Right atrium auricular region (tissue), 2 donors: ENCODE data around the gene CREB3L4. TPM values are rescaled to one million over a fixed set of nuclear protein-coding genes. Genes with fewer than 3 reads are reported as not detected.

Source experiments
- DNase-seq: peaks from one replicate; pipeline ENCODE4 v3.0.0-alpha.2; 2019; ENCODE audit warnings: low spot score
- H3K27ac ChIP-seq, 2 donors: fragments of 200-600 bp; sonication (generic); 1 replicate in 1 of 2; 2 replicates in 1 of 2; pipeline ENCODE4 v1.5.1; 2016 to 2019
- H3K27me3 ChIP-seq, 2 donors: fragments of 200-600 bp; sonication (generic); one replicate each; pipeline versions ENCODE4 v1.5.1 to v1.6.0; 2017 to 2019
- H3K36me3 ChIP-seq: fragments of 200-600 bp; sonication (generic); one replicate; pipeline ENCODE4 v1.5.1; 2016
- H3K4me1 ChIP-seq, 2 donors: fragments of 200-600 bp; sonication (generic); one replicate each; pipeline versions ENCODE4 v1.5.1 to v1.6.0; 2017 to 2019
- H3K4me3 ChIP-seq, 2 donors: fragments of 200-600 bp; sonication (generic); 1 replicate in 1 of 2; 2 replicates in 1 of 2; pipeline ENCODE4 v1.5.1; 2017 to 2019; ENCODE audit warnings: mild to moderate bottlenecking in 1 of 2, moderate library complexity in 1 of 2
- H3K9me3 ChIP-seq, 2 donors: fragments of 200-600 bp; sonication (generic); one replicate each; pipeline ENCODE4 v1.5.1; 2019
- CTCF ChIP-seq, 2 donors: fragments of 200-600 bp; sonication (generic); IDR thresholded peaks; one replicate each; pipeline ENCODE4 v1.5.1; 2019; ENCODE audit warnings: antibody characterized with exemption in 2 of 2
- microRNA-seq, 2 donors: library from miRNA; unstranded; fragments of <30 nt; microRNA quantifications; one replicate each; pipeline ENCODE4, GENCODE V29; 2016 to 2017; ENCODE audit warnings: borderline number of aligned reads in 2 of 2, borderline replicate concordance in 1 of 2
- total RNA-seq, 2 donors: library from RNA; depleted of rRNA; stranded (reverse); fragments of >200 nt; gene quantifications; one replicate each; pipeline ENCODE4 v1.1.0, GENCODE V29; 2016

CREB3L4 gene
- total RNA-seq, 2 donors from 2014 or later = 4.9 to 5.6 TPM

GRCh38 chr1:154019269-154019668, 51.6 kb downstream of the CREB3L4 start:
- no peak for DNase-seq
- H3K27me3 ChIP-seq = no peaks in the 10 kb centered on the region
- H3K36me3 ChIP-seq = no peaks in the 10 kb centered on the region
- no peaks in the 10 kb centered on the region for H3K9me3 ChIP-seq
- no peak for TF ChIP-seq CTCF (IDR thresholded peaks at IDR 0.05)
- no peak overlapping the region for H3K4me3 ChIP-seq
- H3K4me1 ChIP-seq = no peaks in the 10 kb centered on the region
- no peak overlapping the region for H3K27ac ChIP-seq

- H3K9me3 ChIP-seq = no peaks in the 10 kb centered on the region
- no peak overlapping the region for H3K27ac ChIP-seq
- H3K4me3 ChIP-seq = no peak overlapping the region
- TF ChIP-seq CTCF (IDR thresholded peaks at IDR 0.05) = no peak
- no peaks in the 10 kb centered on the region for H3K36me3 ChIP-seq
- DNase-seq = no peak
- no peaks in the 10 kb centered on the region for H3K4me1 ChIP-seq
- H3K27me3 ChIP-seq = no peaks in the 10 kb centered on the region
These were observed 52.2 kb downstream of the CREB3L4 start for GRCh38 chr1:154019940-154020339.

Small RNA genes within 50 kb of the gene (microRNA-seq; reads per million reads assigned to microRNA genes)
- gene MIR6737 = 0 to 0.71 reads per million in 2 donors

Other genes starting within 250 kb of the CREB3L4 start
- 10 to 100 TPM; 21.8 to 26.7 TPM for gene INTS3, start 239.9 kb upstream of the CREB3L4 start, total RNA-seq
- 10 to 100 TPM in 1 of 2 donors, 1 to 10 TPM in 1; 9.9 to 20.1 TPM for gene SLC27A3, start 192.5 kb upstream of the CREB3L4 start, total RNA-seq
- gene GATAD2B, start 44.9 kb upstream of the CREB3L4 start, total RNA-seq = 10 to 100 TPM; 18.7 to 32.7 TPM
- gene DENND4B, start 21.2 kb upstream of the CREB3L4 start, total RNA-seq = 10 to 100 TPM; 22.0 to 26.6 TPM
- gene CRTC2, start 9.3 kb upstream of the CREB3L4 start, total RNA-seq = 10 to 100 TPM; 10.5 to 14.3 TPM
- 10 to 100 TPM; 56.7 to 95.4 TPM for gene SLC39A1, start 4.4 kb upstream of the CREB3L4 start, total RNA-seq
- gene JTB, start 9.8 kb downstream of the CREB3L4 start, total RNA-seq = 100 to 1,000 TPM; 168 to 248 TPM
- 10 to 100 TPM; 25.7 to 34.8 TPM for gene RAB13, start 18.4 kb downstream of the CREB3L4 start, total RNA-seq
- gene RPS27, start 22.9 kb downstream of the CREB3L4 start, total RNA-seq = 1,000 to 10,000 TPM in 1 of 2 donors, 100 to 1,000 TPM in 1; 709 to 1,582 TPM
- under 1 TPM in 1 of 2 donors, not detected in 1; 0.28 TPM for gene NUP210L, start 187.2 kb downstream of the CREB3L4 start, total RNA-seq
- 100 to 1,000 TPM; 469 to 975 TPM for gene TPM3, start 224.2 kb downstream of the CREB3L4 start, total RNA-seq
- gene CFAP141, start 238.4 kb downstream of the CREB3L4 start, total RNA-seq = not detected